CD1c-positive myeloid dendritic cell (primary cell): ENCODE data around the gene TCF23.
A peak's percentile ranks its signal among the peaks of the same experiment; 100 is the strongest.

Experiments
- DNase-seq: peaks from one replicate; pipeline ENCODE4 v3.0.0-alpha.2; 2016; ENCODE audit errors: extremely low spot score

Gene TCF23

DNA sequence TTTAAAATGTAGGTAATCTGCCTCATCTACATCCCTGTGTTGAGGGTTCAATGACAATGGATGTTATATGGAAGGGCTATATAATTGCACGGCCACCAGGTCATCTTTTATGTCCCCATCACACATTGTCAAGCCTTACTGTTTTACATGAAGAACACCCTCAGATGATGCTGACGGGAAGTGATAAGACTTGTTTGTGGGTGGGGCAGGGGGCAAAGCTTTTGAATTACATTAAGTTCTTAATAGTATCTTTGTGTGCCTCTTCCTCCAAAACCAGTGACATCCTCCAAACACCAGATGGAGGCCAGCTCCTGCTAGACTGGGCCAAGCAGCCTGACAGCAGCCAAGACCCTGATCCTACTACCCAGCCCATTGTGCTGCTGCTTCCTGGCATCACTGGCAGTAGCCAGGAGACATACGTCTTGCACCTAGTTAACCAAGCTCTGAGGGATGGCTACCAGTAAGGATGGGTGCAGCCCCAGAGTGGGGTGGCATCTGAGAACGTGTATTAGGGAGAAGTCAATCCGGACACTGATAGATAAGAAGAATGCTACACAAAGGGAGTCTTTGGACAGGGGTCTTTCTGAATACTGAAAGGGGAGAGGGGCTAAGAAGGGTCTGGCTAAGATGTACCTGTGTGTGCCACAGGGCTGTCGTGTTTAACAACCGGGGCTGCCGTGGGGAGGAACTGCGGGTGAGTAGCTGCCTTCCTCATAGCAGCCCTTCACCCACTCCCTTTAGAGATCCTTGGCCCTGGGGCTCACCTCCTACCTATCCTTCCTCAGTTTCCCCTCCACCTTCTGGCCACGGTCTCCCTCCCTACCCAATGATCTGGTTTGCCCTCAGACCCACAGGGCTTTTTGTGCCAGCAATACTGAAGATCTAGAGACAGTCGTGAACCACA is 19.9 kb upstream of the TCF23 start:
- no peak for DNase-seq

- no peak for DNase-seq
Observed at GRCh38 chr2:27130396-27130795, 18.4 kb upstream of the TCF23 start.

GRCh38 chr2:27131429-27131828 is 17.4 kb upstream of the TCF23 start:
- no peak for DNase-seq

DNA sequence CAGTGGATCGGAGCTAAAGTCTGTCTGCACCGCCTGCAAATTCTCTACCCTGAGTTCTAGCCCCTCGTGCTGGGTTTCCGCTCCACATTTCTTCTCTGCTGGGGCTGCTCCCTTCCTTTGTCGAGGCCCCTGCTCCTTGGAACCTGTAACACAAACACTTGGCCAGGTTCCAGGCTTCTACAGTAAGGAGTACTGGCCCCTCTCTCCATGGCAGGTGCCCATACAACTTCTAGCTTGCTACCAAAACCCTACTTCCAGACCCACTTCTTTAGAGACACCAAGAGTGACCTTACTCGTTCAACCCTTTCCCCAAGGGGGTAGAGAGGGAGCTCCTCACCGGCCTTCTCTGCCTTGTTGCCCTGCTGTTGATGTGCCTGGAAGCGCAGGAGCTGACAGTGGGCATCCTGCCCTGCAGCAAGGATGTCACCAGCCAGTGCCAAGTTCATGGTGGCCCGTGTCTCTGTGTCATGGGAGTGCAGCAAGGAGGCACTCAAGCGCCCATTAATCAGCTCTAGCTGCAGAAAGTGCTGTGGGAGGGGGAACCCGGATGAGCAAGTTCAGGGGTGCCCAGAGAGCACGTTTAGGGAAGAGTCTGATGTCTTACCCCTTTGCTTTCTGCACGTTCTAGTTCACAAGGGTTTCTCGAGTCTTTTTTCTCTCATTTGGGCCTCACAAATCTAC is 15.5 kb upstream of the TCF23 start:
- peak; percentile 31 for DNase-seq

- DNase-seq: peak; percentile 100
Observed at GRCh38 chr2:27133905-27134780, 14.7 kb upstream of the TCF23 start, which contains the start of gene PREB. PREB (minus strand) TSS chr2:27134636; CDS start chr2:27134421, 215 bp downstream.

- DNase-seq: no peak
Observed at GRCh38 chr2:27134781-27135477, 13.9 kb upstream of the TCF23 start.

GRCh38 chr2:27135478-27135955 is 13.3 kb upstream of the TCF23 start:
- DNase-seq: peak; percentile 12

- DNase-seq: no peak
Observed at GRCh38 chr2:27136751-27137150, 12.1 kb upstream of the TCF23 start.

DNA sequence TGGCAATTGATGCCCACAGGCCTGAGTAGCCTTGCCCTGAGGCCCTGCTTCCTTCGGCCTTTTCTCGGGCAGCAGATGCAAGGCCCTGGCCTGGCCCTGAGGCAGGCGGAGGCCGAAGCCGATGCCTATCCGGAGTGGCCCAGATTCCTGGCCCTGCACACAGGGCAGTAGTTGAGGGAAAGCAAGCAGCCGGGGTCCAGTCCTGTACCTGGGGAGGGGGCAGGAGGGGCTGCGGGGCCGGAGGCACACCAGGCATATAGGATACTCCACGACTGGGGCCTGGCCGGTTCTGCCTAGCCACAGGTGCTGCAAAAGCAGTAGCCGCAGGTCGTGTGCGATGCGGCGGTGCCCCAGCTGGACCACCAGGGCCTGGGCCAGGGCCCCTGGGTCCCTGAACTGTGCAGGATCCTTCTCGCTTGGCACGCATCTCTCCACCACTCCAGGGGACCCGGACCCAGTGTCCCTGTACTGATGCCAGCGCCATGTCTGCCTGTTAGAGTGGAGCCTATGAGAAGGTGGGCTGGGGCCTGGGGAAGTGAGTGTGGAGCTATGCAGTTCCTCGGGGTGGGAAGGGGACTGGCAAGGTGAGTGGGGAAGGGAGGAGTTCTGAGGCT is 11.4 kb upstream of the TCF23 start:
- no peak for DNase-seq

GRCh38 chr2:27138111-27138510 is 10.7 kb upstream of the TCF23 start:
- DNase-seq: no peak

DNA sequence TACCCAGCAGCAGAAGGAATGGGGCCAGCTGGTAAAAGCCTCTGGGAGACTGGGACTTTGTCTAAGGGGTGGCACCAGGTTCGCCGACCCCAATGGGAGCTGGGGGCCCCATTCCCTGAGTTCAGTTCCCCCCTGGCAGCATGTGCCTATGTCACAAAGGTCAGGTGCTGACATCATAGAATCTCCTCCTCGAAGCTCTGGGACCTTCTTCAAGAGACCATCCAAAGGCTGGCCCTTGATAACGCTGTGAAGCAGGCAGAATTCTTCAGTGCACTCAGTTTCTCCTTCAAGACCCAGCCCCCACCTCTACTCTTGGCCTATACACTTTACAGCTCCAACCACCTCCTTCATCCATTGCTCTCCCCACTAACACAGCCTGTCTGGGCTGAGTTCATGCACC is 9.5 kb upstream of the TCF23 start, which contains the start of gene PRR30:
Gene PRR30 (minus strand): TSS at position 101 of the 400 bp plus-strand sequence. CDS start 1,081 bp downstream, outside the sequence.
- DNase-seq: no peak

DNA sequence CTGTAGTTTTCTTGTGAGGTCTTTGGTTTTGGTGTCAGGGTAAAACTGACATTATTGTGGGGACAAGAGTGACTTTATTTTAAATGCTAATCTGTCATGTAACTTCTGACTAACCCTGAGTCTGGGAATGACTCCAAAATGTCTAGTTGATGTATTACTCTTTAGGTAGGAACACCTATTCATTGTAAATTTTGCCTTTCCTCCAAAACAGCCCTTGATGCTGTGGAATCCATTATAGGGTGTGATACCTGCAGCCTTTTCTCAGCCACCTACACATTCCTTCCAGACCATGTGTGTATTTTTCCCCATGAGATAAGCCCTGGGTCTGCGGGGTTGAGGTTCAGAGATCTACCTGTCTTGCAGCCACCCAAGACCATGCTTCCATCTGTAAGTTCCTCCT is 5.5 kb upstream of the TCF23 start:
- no peak for DNase-seq

DNA sequence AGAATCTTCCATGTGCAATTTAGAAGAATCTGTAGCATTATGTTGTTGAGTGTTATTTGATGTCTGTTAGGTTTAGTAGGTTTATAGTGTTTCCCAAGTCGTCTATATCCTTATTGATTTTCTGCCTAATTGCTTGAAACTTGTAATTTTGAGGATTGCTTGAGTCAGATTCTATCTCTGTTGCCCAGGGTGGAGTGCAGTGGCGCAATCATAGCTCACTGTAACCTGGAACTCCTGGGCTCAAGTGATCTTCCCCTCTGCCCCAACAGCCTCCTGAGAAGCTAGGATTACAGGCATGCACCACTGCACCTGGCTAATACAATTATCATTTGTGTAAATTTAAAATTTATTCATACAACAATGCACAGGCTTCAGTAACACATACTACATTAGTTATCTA is 3.1 kb upstream of the TCF23 start:
- DNase-seq: no peak

- DNase-seq: no peak
Observed at GRCh38 chr2:27147935-27148334, 869 bp upstream of the TCF23 start.

DNA sequence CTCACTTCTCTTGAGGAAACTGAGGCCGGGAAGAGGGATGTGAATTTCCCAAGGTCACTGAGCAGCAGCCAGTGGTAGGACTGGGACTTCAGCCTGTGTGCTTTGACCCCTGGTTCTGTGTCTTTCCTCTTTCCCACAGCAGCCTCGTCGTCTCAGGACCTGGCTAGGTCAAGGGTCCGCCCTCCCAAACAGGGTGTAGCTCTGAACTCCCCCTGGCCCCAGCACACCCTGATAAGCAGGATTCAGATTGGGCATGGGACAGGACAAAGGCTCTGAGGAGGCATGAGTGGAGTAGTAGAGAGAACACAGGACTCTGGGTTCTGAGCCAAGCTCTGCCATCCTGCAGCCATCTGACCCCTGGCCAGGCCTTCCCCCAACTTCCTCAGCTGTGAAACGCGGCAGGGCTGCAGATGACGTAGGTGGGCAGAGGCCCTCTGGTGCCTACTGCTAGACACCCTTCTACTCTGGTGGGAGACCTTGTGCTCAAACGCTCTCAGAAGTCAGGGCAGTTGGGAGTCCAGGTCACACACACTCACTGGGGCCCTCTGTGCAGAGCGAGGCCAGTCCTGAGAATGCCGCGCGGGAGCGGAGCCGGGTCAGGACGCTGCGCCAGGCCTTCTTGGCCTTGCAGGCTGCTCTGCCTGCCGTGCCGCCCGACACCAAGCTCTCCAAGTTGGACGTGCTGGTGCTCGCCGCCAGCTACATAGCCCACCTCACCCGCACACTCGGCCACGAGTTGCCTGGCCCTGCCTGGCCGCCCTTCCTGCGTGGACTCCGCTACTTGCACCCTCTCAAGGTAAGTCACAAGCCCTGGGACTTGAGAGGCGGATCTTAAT is 984 bp downstream of the TCF23 start:
- no peak for DNase-seq

DNA sequence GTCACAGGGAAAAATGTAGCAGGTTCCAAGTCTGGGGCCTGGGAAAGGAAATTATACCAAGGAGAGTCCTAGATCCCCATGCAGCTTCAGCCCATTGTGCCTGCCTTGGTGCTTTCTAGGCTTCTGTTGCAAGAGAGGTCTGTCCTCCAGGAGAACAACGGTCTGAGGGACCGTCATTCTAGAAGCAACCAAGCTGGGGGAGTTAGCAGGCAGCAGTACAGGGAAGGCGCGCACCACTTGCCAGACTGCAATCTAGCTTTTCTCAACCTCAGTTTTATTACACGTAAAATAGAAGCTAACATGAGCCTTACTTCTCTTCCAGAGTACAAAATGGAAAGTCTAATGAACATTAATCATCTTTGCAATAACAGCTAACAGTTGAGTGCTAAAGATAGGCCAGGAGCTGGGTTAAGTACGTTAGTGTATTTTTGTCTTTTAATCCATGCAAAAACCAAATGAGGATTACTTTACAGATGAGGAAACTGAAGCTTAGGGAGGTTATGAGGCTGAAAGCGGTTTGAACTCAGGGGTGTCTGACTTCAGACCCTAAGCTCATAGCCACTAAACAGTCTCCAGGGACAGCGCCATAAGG is 1.9 kb downstream of the TCF23 start:
- DNase-seq: no peak

GRCh38 chr2:27152102-27152795 is 3.4 kb downstream of the TCF23 start:
- DNase-seq: no peak

DNA sequence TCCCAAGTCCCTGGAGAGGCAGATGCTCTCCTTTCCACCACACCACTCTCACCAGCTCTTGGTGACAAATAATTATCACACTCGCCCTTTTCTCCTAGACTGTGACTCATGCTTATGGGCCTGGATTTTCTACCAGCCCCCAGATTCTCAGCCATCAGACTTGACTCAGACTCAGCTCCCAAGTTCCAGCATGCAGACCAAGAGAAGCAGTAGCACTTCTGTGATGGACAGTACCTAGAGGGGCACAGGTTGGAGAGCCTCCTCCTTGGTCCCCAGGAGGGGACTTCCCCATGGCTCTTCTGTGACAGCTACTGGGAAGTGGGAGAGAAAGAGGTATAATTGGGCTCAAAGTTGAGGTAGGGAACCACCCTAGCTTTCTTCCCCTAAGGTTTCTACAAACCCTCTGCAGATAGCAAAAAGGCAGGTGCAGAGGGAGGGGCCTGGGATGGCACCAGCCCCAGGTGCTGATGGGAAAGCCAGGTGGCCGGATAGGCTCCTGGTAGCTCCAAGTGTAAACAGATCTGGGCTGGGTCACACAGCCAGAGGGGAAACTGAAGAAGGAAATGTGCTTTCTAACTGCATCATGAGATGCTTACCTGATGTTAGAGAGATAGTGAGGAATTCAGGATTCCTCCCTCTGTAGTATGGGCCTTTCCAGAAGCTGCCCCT is 4.1 kb downstream of the TCF23 start:
- DNase-seq: no peak
